GM10266 (cell line): ENCODE results near the gene PTPRT.
"Not testable (repeated sequence)": the region's sequence is repeated elsewhere in the genome, so short reads cannot be mapped to it uniquely, and the experiment has no call there.

Source experiments
- DNase-seq: peaks from one replicate; pipeline ENCODE4 v3.0.0; 2012; ENCODE audit errors: extremely low spot score
- CTCF ChIP-seq: IDR thresholded peaks from 2 replicates; pipeline ENCODE4 v1.5.1; 2012; ENCODE audit warnings: mild to moderate bottlenecking, low read depth; ENCODE audit not compliant: control insufficient read depth, insufficient read depth; ENCODE audit errors: missing control alignments

PTPRT gene

GRCh38 chr20:43171930-43172329 lies 17.8 kb downstream of the PTPRT start:
- no peak for TF ChIP-seq CTCF

GRCh38 chr20:43170771-43171170 lies 18.9 kb downstream of the PTPRT start:
- no peak for TF ChIP-seq CTCF
- no peak for DNase-seq

More at GRCh38 chr20:43171930-43172329, 17.8 kb downstream of the PTPRT start:
- no peak for DNase-seq

GRCh38 chr20:43167615-43168014 lies 22.1 kb downstream of the PTPRT start:
- no peak for TF ChIP-seq CTCF
- DNase-seq: no peak

GRCh38 chr20:43167021-43167420 lies 22.7 kb downstream of the PTPRT start:
- TF ChIP-seq CTCF: no peak

GRCh38 chr20:43165611-43166010 lies 24.1 kb downstream of the PTPRT start:
- no peak for DNase-seq
- no peak for TF ChIP-seq CTCF

More at GRCh38 chr20:43167021-43167420, 22.7 kb downstream of the PTPRT start:
- DNase-seq: no peak

- DNase-seq: not testable (repeated sequence)
These were observed 25.0 kb downstream of the PTPRT start for GRCh38 chr20:43164736-43165135.

- no peak for TF ChIP-seq CTCF
- DNase-seq: no peak
These were observed 28.0 kb downstream of the PTPRT start for GRCh38 chr20:43161716-43162115.

- DNase-seq: no peak
- no peak for TF ChIP-seq CTCF
These were observed 28.8 kb downstream of the PTPRT start for GRCh38 chr20:43160941-43161340.
